ENCODE results near the gene SOX9. TPM values are rescaled to one million over a fixed set of nuclear protein-coding genes. Genes with fewer than 3 reads are reported as not detected.
A peak's percentile ranks its signal among the peaks of the same experiment; 100 is the strongest.

SOX9 gene
- polyA plus RNA-seq, 2 of the 4 experiments (the other 2 are of a cell fraction) = 6.7 to 12.3 TPM

GRCh38 chr17:72163474-72163873 is 42.7 kb downstream of the SOX9 start:
- H3K9me3 ChIP-seq = no peaks in the 10 kb centered on the region
- CTCF ChIA-PET = interaction anchor here (1.0 to 1.6 kb wide), 4 partner anchors 8 to 1396 kb away, joined by 3 to 4 read pairs (median 3); no protein-coding TSS in a partner anchor
- H3K4me1 ChIP-seq = peaks cover 5% of the 10 kb centered on the region; the same call in 2 of the 3 replicates
- WGBS (ENCODE audit: missing lambda C conversion rate) = 87% methylated on average over 2 of the region's 2 CpGs
- ATAC-seq = no peak
- H3K4me2 ChIP-seq = no peak overlapping the region
- TF ChIP-seq KDM5A (IDR thresholded peaks at IDR 0.05) (no peak), RARB (CRISPR knock-in tag; IDR thresholded peaks at IDR 0.05) (no peak), HOXB13 (CRISPR knock-in tag; IDR thresholded peaks at IDR 0.05; ENCODE audit: low read depth) (no peak), HOXA7 (CRISPR knock-in tag; IDR thresholded peaks at IDR 0.05) (no peak), SREBF2 (IDR thresholded peaks at IDR 0.05) (no peak), EP300 (IDR thresholded peaks at IDR 0.05) (no peak), CBX8 (IDR thresholded peaks at IDR 0.05) (no peak), FOXS1 (CRISPR knock-in tag; IDR thresholded peaks at IDR 0.05) (no peak), BHLHE40 (IDR thresholded peaks at IDR 0.05; ENCODE audit: low read depth, low read length) (no peak), MAFK (IDR thresholded peaks at IDR 0.05; ENCODE audit: partially characterized antibody) (no peak), NFE2L2 (conservative IDR thresholded peaks at IDR 0.05; ENCODE audit: low read length) (no peak), FOSB (CRISPR knock-in tag; IDR thresholded peaks at IDR 0.05) (no peak), BCL3 (IDR thresholded peaks at IDR 0.05) (no peak), PHF8 (IDR thresholded peaks at IDR 0.05; ENCODE audit: borderline replicate concordance, low read depth) (no peak), NPAS2 (CRISPR knock-in tag; IDR thresholded peaks at IDR 0.05; ENCODE audit: borderline replicate concordance) (no peak), RFX5 (IDR thresholded peaks at IDR 0.05) (no peak)
- POLR2A ChIA-PET = no interaction called here
- no peak for DNase-seq (ENCODE audit: low read depth in 1 of 2, low spot score in 1 of 2)
- H3K27ac ChIP-seq = no peak overlapping the region
- H3K4me3 ChIP-seq = no peak overlapping the region
- no peak for FAIRE-seq

- TF ChIP-seq CHD2 (IDR thresholded peaks at IDR 0.05; ENCODE audit: low read length, partially characterized antibody) = no peak
- no peak for TF ChIP-seq ZNF302 (CRISPR knock-in tag; IDR thresholded peaks at IDR 0.05)
- peak; percentile 53; the same call in 1 of the 2 replicates for TF ChIP-seq EHMT2 (IDR thresholded peaks at IDR 0.05; ENCODE audit: low read depth)
- TF ChIP-seq CEBPB (IDR thresholded peaks at IDR 0.05) = peak; percentile 68 to 81; a peak in 3 of 4 replicates
- TF ChIP-seq NPAS2 (CRISPR knock-in tag; IDR thresholded peaks at IDR 0.05; ENCODE audit: borderline replicate concordance) = no peak
- no peak for TF ChIP-seq CBX8 (IDR thresholded peaks at IDR 0.05)
- TF ChIP-seq RARB (CRISPR knock-in tag; IDR thresholded peaks at IDR 0.05) = no peak
- no peak for TF ChIP-seq HEYL (CRISPR knock-in tag; IDR thresholded peaks at IDR 0.05)
- TF ChIP-seq RCOR1 (IDR thresholded peaks at IDR 0.05; ENCODE audit: low read depth, low read length) = no peak
- TF ChIP-seq MAX (IDR thresholded peaks at IDR 0.05) = no peak
- TF ChIP-seq, protein P1, sequence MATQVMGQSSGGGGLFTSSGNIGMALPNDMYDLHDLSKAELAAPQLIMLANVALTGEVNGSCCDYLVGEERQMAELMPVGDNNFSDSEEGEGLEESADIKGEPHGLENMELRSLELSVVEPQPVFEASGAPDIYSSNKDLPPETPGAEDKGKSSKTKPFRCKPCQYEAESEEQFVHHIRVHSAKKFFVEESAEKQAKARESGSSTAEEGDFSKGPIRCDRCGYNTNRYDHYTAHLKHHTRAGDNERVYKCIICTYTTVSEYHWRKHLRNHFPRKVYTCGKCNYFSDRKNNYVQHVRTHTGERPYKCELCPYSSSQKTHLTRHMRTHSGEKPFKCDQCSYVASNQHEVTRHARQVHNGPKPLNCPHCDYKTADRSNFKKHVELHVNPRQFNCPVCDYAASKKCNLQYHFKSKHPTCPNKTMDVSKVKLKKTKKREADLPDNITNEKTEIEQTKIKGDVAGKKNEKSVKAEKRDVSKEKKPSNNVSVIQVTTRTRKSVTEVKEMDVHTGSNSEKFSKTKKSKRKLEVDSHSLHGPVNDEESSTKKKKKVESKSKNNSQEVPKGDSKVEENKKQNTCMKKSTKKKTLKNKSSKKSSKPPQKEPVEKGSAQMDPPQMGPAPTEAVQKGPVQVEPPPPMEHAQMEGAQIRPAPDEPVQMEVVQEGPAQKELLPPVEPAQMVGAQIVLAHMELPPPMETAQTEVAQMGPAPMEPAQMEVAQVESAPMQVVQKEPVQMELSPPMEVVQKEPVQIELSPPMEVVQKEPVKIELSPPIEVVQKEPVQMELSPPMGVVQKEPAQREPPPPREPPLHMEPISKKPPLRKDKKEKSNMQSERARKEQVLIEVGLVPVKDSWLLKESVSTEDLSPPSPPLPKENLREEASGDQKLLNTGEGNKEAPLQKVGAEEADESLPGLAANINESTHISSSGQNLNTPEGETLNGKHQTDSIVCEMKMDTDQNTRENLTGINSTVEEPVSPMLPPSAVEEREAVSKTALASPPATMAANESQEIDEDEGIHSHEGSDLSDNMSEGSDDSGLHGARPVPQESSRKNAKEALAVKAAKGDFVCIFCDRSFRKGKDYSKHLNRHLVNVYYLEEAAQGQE (IDR thresholded peaks at IDR 0.05) = no peak
- TF ChIP-seq JUN (IDR thresholded peaks at IDR 0.05) = no peak
- TF ChIP-seq ELK1 (IDR thresholded peaks at IDR 0.05; ENCODE audit: low read depth, low read length) = no peak
- Histone ChIP-seq H3K4me2 (no peak overlapping the region), H3K4me1 (peaks cover 2% of the 10 kb centered on the region; the same call in 2 of the 3 replicates), H3K9me3 (no peaks in the 10 kb centered on the region), H3K4me3 (no peak overlapping the region), H3K27ac (no peak overlapping the region)
- whole genome bisulfite sequencing (ENCODE audit: missing lambda C conversion rate) = 91% methylated on average over 3 of the region's 3 CpGs
- ATAC-seq (no peak), FAIRE-seq (peak; percentile 13), DNase-seq (ENCODE audit: low read depth in 1 of 2, low spot score in 1 of 2) (no peak)
- ChIA-PET CTCF (interaction anchor here (1.3 to 1.6 kb wide), 2 partner anchors 40 to 1397 kb away, joined by 3 read pairs; no protein-coding TSS in a partner anchor), POLR2A (no interaction called here)
Observed at GRCh38 chr17:72164158-72164739, 43.4 kb downstream of the SOX9 start.

All from A549 (cell line).